HCT116 (cell line): Measurements from ENCODE around the gene ACTR8. TPM values are rescaled to one million over a fixed set of nuclear protein-coding genes. Genes with fewer than 3 reads are reported as not detected.

Experiments
- ATAC-seq: fragments of 200-7000 bp; cut with Tn5 transposase; 2 replicates; pipeline ENCODE4 v1.9.1; 2020; ENCODE audit warnings: mild to moderate bottlenecking, moderate library complexity
- BruUV-seq: library from RNA; stranded (reverse); fragments of 400-500 nt; replicated peaks from 2 replicates; lab custom pipeline; 2021; lab: Mats Ljungman, UMichigan
- CTCF ChIA-PET: fragments of 300-600 bp; sonication (Branson Sonifier 250); formaldehyde crosslinking; loops from one replicate; lab custom pipeline; 2021; ENCODE audit warnings: antibody characterized with exemption; lab: Charles Lee
- POLR2A ChIA-PET: fragments of 300-600, 350-600 bp; sonication (Branson Sonifier 250); formaldehyde crosslinking; loops from one replicate; lab custom pipeline; 2021; ENCODE audit warnings: antibody characterized with exemption; lab: Charles Lee
- RAD21 ChIA-PET, 2 experiments: fragments of 300-600 bp; sonication (Branson Sonifier 250); formaldehyde crosslinking; loops; one replicate each; lab custom pipeline; 2023; ENCODE audit warnings: low total read pairs in 2 of 2; ENCODE audit not compliant: uncharacterized antibody in 2 of 2, unreplicated experiment in 2 of 2, low non-redundant PET in 1 of 2; lab: Charles Lee
- DNase-seq: peaks from one replicate; pipeline ENCODE4 v3.0.0-alpha.2; 2010; ENCODE audit warnings: low read depth, low spot score
- H2AFZ ChIP-seq: fragments of 200-600 bp; shearing (Covaris generic), sonication (generic); 2 replicates; pipeline ENCODE4 v1.6.1; 2017; ENCODE audit warnings: low read depth, mixed run types, mixed read lengths, antibody characterized with exemption, low read length; ENCODE audit not compliant: poor library complexity, severe bottlenecking
- H3K27ac ChIP-seq: 2 replicates; pipeline ENCODE4 v1.5.1; 2012; ENCODE audit warnings: low read depth, low read length
- H3K27me3 ChIP-seq: fragments of 200-600 bp; sonication (generic); 2 replicates; pipeline ENCODE4 v1.6.1; 2016; ENCODE audit warnings: mixed run types, low read length, mixed read lengths; ENCODE audit not compliant: insufficient read depth
- H3K36me3 ChIP-seq, 2 experiments: fragments of 200-500 bp in 1 of 2; fragments of 200-600 bp in 1 of 2; sonication (Bioruptor generic) in 1 of 2; sonication (generic) in 1 of 2; 2 replicates each; pipeline versions ENCODE4 v1.5.1 to v1.6.1; 2014 to 2016; ENCODE audit warnings: low read length in 2 of 2, inconsistent platforms in 1 of 2, mixed read lengths in 1 of 2, mixed run types in 1 of 2; ENCODE audit not compliant: insufficient read depth in 2 of 2, control insufficient read depth in 1 of 2
- H3K4me1 ChIP-seq, 2 experiments: fragments of 200-600 bp in 1 of 2; sonication (generic) in 1 of 2; 2 replicates each; pipeline versions ENCODE4 v1.5.1 to v1.6.1; 2012 to 2017; ENCODE audit warnings: low read length in 2 of 2, inconsistent platforms in 1 of 2, mild to moderate bottlenecking in 1 of 2, mixed read lengths in 1 of 2, mixed run types in 1 of 2, moderate library complexity in 1 of 2; ENCODE audit not compliant: insufficient read depth in 2 of 2, control insufficient read depth in 1 of 2
- H3K4me2 ChIP-seq: fragments of 200-600 bp; sonication (generic); 2 replicates; pipeline ENCODE4 v1.6.1; 2017; ENCODE audit warnings: mixed run types, low read length, mixed read lengths
- H3K4me3 ChIP-seq, 2 experiments: fragments of 200-600 bp in 1 of 2; sonication (generic) in 1 of 2; replicated peaks in 1 of 2; 2 replicates each; pipeline ENCODE4 v1.5.1; 2011 to 2016; ENCODE audit warnings: low read length in 2 of 2, control low read depth in 1 of 2, low read depth in 1 of 2, mild to moderate bottlenecking in 1 of 2, mixed read lengths in 1 of 2, mixed run types in 1 of 2
- H3K79me2 ChIP-seq: fragments of 200-600 bp; sonication (generic); 2 replicates; pipeline ENCODE4 v1.6.1; 2017; ENCODE audit warnings: mild to moderate bottlenecking, mixed run types, low read length, moderate library complexity, mixed read lengths; ENCODE audit not compliant: insufficient read depth
- H3K9ac ChIP-seq: fragments of 200-600 bp; sonication (generic); 2 replicates; pipeline ENCODE4 v1.6.1; 2016; ENCODE audit warnings: low read length, mixed read lengths
- H3K9me2 ChIP-seq: fragments of 200-600 bp; sonication (generic), shearing (Covaris generic); 2 replicates; pipeline ENCODE4 v1.6.1; 2017; ENCODE audit warnings: mixed run types, mild to moderate bottlenecking, moderate library complexity; ENCODE audit not compliant: insufficient read depth
- H3K9me3 ChIP-seq, 2 experiments: fragments of 200-500 bp in 1 of 2; fragments of 200-600 bp in 1 of 2; sonication (Bioruptor generic) in 1 of 2; sonication (generic) in 1 of 2; 2 replicates each; pipeline ENCODE4 v1.6.1; 2014 to 2017; ENCODE audit warnings: low read length in 2 of 2, mixed read lengths in 2 of 2, inconsistent platforms in 1 of 2, low read depth in 1 of 2, mild to moderate bottlenecking in 1 of 2, mixed run types in 1 of 2, moderate library complexity in 1 of 2; ENCODE audit not compliant: control insufficient read depth in 1 of 2, insufficient read depth in 1 of 2
- H4K20me1 ChIP-seq: fragments of 200-600 bp; sonication (generic), shearing (Covaris generic); 2 replicates; pipeline ENCODE4 v1.6.1; 2017; ENCODE audit warnings: mixed run types, mild to moderate bottlenecking, moderate library complexity; ENCODE audit not compliant: insufficient read depth
- ATF3 ChIP-seq: IDR thresholded peaks from 2 replicates; pipeline ENCODE4 v1.6.1; 2012
- CBX3 ChIP-seq: IDR thresholded peaks from 2 replicates; pipeline ENCODE4 v1.6.1; 2012; ENCODE audit warnings: low read depth
- CTCF ChIP-seq, 3 experiments: fragments of 200-600 bp in 1 of 3; sonication (generic) in 1 of 3; IDR thresholded peaks in 2 of 3; conservative IDR thresholded peaks in 1 of 3; 2 replicates each; pipeline ENCODE4 v1.5.1; 2012 to 2017; ENCODE audit warnings: low read depth in 2 of 3, low read length in 2 of 3, antibody characterized with exemption in 1 of 3, borderline replicate concordance in 1 of 3, control low read depth in 1 of 3, mild to moderate bottlenecking in 1 of 3, mixed read lengths in 1 of 3, mixed run types in 1 of 3, moderate library complexity in 1 of 3; ENCODE audit not compliant: insufficient read depth in 1 of 3
- ELF1 ChIP-seq: IDR thresholded peaks from 2 replicates; pipeline ENCODE4 v1.6.1; 2012; ENCODE audit warnings: low read depth, borderline replicate concordance
- EZH2phosphoT487 ChIP-seq: fragments of 200-600 bp; IDR thresholded peaks from 2 replicates; pipeline ENCODE4 v1.6.1; 2018; ENCODE audit warnings: antibody characterized with exemption, borderline replicate concordance
- FOSL1 ChIP-seq: IDR thresholded peaks from 2 replicates; pipeline ENCODE4 v1.6.1; 2012; ENCODE audit warnings: low read depth
- JUND ChIP-seq: IDR thresholded peaks from 2 replicates; pipeline ENCODE4 v1.6.1; 2012
- MAX ChIP-seq: IDR thresholded peaks from 2 replicates; pipeline ENCODE4 v1.6.1; 2012
- POLR2A ChIP-seq: IDR thresholded peaks from 2 replicates; pipeline ENCODE4 v1.7.0; 2011; ENCODE audit warnings: borderline replicate concordance; ENCODE audit not compliant: insufficient read depth, insufficient read length; ENCODE audit errors: extremely low read depth
- POLR2AphosphoS5 ChIP-seq: IDR thresholded peaks from 2 replicates; pipeline ENCODE4 v1.6.1; 2011; ENCODE audit warnings: mild to moderate bottlenecking, low read depth, low read length, moderate library complexity
- RAD21 ChIP-seq: IDR thresholded peaks from 2 replicates; pipeline ENCODE4 v1.6.1; 2012; ENCODE audit warnings: low read depth, mild to moderate bottlenecking
- REST ChIP-seq: IDR thresholded peaks from 2 replicates; pipeline ENCODE4 v1.6.1; 2012; ENCODE audit warnings: low read depth
- SIN3A ChIP-seq: IDR thresholded peaks from 2 replicates; pipeline ENCODE4 v1.6.1; 2012; ENCODE audit warnings: low read depth
- SRF ChIP-seq: IDR thresholded peaks from 2 replicates; pipeline ENCODE4 v1.6.1; 2012; ENCODE audit warnings: low read depth
- TCF7L2 ChIP-seq: IDR thresholded peaks from 2 replicates; pipeline ENCODE4 v1.7.0; 2011; ENCODE audit warnings: borderline replicate concordance, inconsistent platforms; ENCODE audit not compliant: insufficient read depth, insufficient read length; ENCODE audit errors: extremely low read depth
- ZFX ChIP-seq: fragments of 450-650 bp; IDR thresholded peaks from 2 replicates; pipeline ENCODE4 v1.6.1; 2017
- intact Hi-C: fragments of 100-400 bp; cut with micrococcal nuclease; formaldehyde crosslinking; loops from 2 replicates; pipeline ENCODE4 v1.10.0; 2022
- total RNA-seq: library from RNA; stranded (reverse); gene quantifications from one replicate; pipeline ENCODE4 v1.2.1, GENCODE V29; 2021; ENCODE audit not compliant: unreplicated experiment

Gene ACTR8
- total RNA-seq, 1 experiment from 2014 or later = 25.5 TPM

GRCh38 chr3:53919741-53920140, 37.8 kb upstream of the ACTR8 start:
- intact Hi-C loops = loop anchor here (5.0 kb wide), 1 partner anchor 242 kb away; no protein-coding TSS in a partner anchor
- Histone ChIP-seq H4K20me1 (no peaks in the 10 kb centered on the region), H2AFZ (no peak overlapping the region), H3K27me3 (peaks cover 16% of the 10 kb centered on the region; the same call in 1 of the 2 replicates), H3K4me1 (no peaks in the 10 kb centered on the region), H3K36me3 (no peaks in the 10 kb centered on the region), H3K9me3 (no peaks in the 10 kb centered on the region), H3K79me2 (no peaks in the 10 kb centered on the region), H3K4me2 (no peak overlapping the region), H3K9ac (no peak overlapping the region), H3K27ac (no peak overlapping the region), H3K9me2 (no peaks in the 10 kb centered on the region), H3K4me3 (no peak overlapping the region)
- BruUV-seq = no TSS peak
- DNase-seq = no peak
- TF ChIP-seq FOSL1 = no peak
- no peak for TF ChIP-seq ATF3
- no peak for TF ChIP-seq ZFX
- TF ChIP-seq CTCF (IDR thresholded peaks at IDR 0.05 in 2 of 3, conservative IDR thresholded peaks at IDR 0.05 in 1 of 3; ENCODE audit: borderline replicate concordance in 1 of 3, insufficient read depth in 1 of 3, low read depth in 2 of 3, low read length in 2 of 3) = no peak
- ChIA-PET POLR2A (no interaction called here), RAD21 (no interaction called here), CTCF (no interaction called here)
- ATAC-seq = no peak

GRCh38 chr3:53913401-53913800, 31.4 kb upstream of the ACTR8 start:
- intact Hi-C loops = no loop called here
- H3K27me3 ChIP-seq = peaks cover 20% of the 10 kb centered on the region
- H3K79me2 ChIP-seq = no peaks in the 10 kb centered on the region
- ATAC-seq = no peak
- H3K9me3 ChIP-seq = no peaks in the 10 kb centered on the region
- H3K9me2 ChIP-seq = no peaks in the 10 kb centered on the region
- no peak overlapping the region for H3K4me2 ChIP-seq
- RAD21 ChIA-PET = no interaction called here
- H3K4me3 ChIP-seq = no peak overlapping the region
- H4K20me1 ChIP-seq = no peaks in the 10 kb centered on the region
- POLR2A ChIA-PET = no interaction called here
- H2AFZ ChIP-seq = no peak overlapping the region
- H3K36me3 ChIP-seq = no peaks in the 10 kb centered on the region
- TF ChIP-seq EZH2phosphoT487 = no peak
- TF ChIP-seq FOSL1 = no peak
- TF ChIP-seq SIN3A = no peak
- TF ChIP-seq JUND = no peak
- no peak for TF ChIP-seq MAX
- TF ChIP-seq REST = no peak
- TF ChIP-seq ZFX = no peak
- no peak for TF ChIP-seq TCF7L2
- TF ChIP-seq SRF = no peak
- no peak for TF ChIP-seq CBX3
- no peak for TF ChIP-seq POLR2AphosphoS5
- no peak for TF ChIP-seq ELF1
- no peak for TF ChIP-seq RAD21
- TF ChIP-seq POLR2A = no peak
- TF ChIP-seq, all 23 proteins: peak for 0
- CTCF ChIA-PET = no interaction called here
- Histone ChIP-seq H3K27ac (no peak overlapping the region), H3K9ac (no peak overlapping the region), H3K4me1 (no peaks in the 10 kb centered on the region)
- BruUV-seq = no TSS peak
- no peak for DNase-seq
